OCI-LY1 (cell line): ENCODE results near the gene COL25A1.
"Not testable (repeated sequence)": the region's sequence is repeated elsewhere in the genome, so short reads cannot be mapped to it uniquely, and the experiment has no call there.

ENCODE experiments used
- H2AFZ ChIP-seq: fragments of 200-600 bp; sonication (generic), shearing (Covaris generic); 2 replicates; pipeline ENCODE4 v1.6.0; 2014; ENCODE audit warnings: antibody characterized with exemption, mild to moderate bottlenecking, low read length
- H3F3A ChIP-seq: fragments of 200-600 bp; sonication (generic), shearing (Covaris generic); 2 replicates; pipeline ENCODE4 v1.6.0; 2014; ENCODE audit warnings: mild to moderate bottlenecking, antibody characterized with exemption, low read length, moderate library complexity; ENCODE audit not compliant: insufficient read depth
- H3K27ac ChIP-seq: fragments of 200-600 bp; sonication (generic); 2 replicates; pipeline ENCODE4 v1.5.1; 2014; ENCODE audit warnings: low read length, mixed run types, mild to moderate bottlenecking, low read depth; ENCODE audit not compliant: poor library complexity, severe bottlenecking
- H3K27me3 ChIP-seq: fragments of 200-600 bp; sonication (generic); 2 replicates; pipeline ENCODE4 v1.6.0; 2014; ENCODE audit warnings: antibody characterized with exemption, mild to moderate bottlenecking, low read length, moderate library complexity; ENCODE audit not compliant: insufficient read depth
- H3K36me3 ChIP-seq: fragments of 200-600 bp; sonication (generic); 2 replicates; pipeline ENCODE4 v1.6.1; 2014; ENCODE audit warnings: mild to moderate bottlenecking, antibody characterized with exemption, low read length, moderate library complexity, mixed read lengths; ENCODE audit not compliant: insufficient read depth
- H3K4me1 ChIP-seq: fragments of 200-600 bp; sonication (generic); 2 replicates; pipeline ENCODE4 v1.5.1; 2014; ENCODE audit warnings: mild to moderate bottlenecking, low read length, moderate library complexity; ENCODE audit not compliant: insufficient read depth, severe bottlenecking
- H3K4me2 ChIP-seq: fragments of 200-600 bp; sonication (generic), shearing (Covaris generic); 2 replicates; pipeline ENCODE4 v1.6.1; 2014; ENCODE audit warnings: low read length
- H3K4me3 ChIP-seq: fragments of 200-600 bp; sonication (generic); 2 replicates; pipeline ENCODE4 v1.5.1; 2014; ENCODE audit warnings: low read length, low read depth, mild to moderate bottlenecking, mixed read lengths; ENCODE audit not compliant: poor library complexity, severe bottlenecking
- H3K79me2 ChIP-seq: fragments of 200-600 bp; shearing (Covaris generic); 2 replicates; pipeline ENCODE4 v1.6.1; 2016; ENCODE audit warnings: mixed run types, low read length, mixed read lengths; ENCODE audit not compliant: insufficient read depth
- H3K9ac ChIP-seq: fragments of 200-600 bp; sonication (generic), shearing (Covaris generic); 2 replicates; pipeline ENCODE4 v1.6.1; 2014; ENCODE audit warnings: mild to moderate bottlenecking, low read length, mixed read lengths
- H3K9me2 ChIP-seq: fragments of 200-600 bp; sonication (generic), shearing (Covaris generic); 2 replicates; pipeline ENCODE4 v1.6.1; 2014; ENCODE audit warnings: low read depth, mild to moderate bottlenecking, low read length, mixed read lengths
- H3K9me3 ChIP-seq: fragments of 200-600 bp; shearing (Covaris generic); 2 replicates; pipeline ENCODE4 v1.6.1; 2014; ENCODE audit warnings: low read length, mixed read lengths
- H4K20me1 ChIP-seq: fragments of 200-600 bp; sonication (generic), shearing (Covaris generic); 2 replicates; pipeline ENCODE4 v1.6.0; 2016; ENCODE audit warnings: mild to moderate bottlenecking, low read length; ENCODE audit not compliant: insufficient read depth
- CTCF ChIP-seq: fragments of 200-600 bp; sonication (generic), shearing (Covaris generic); IDR thresholded peaks from 2 replicates; pipeline ENCODE4 v1.5.1; 2017; ENCODE audit warnings: mild to moderate bottlenecking, antibody characterized with exemption, low read length, moderate library complexity, mixed read lengths
- EZH2 ChIP-seq: fragments of 200-600 bp; sonication (generic), shearing (Covaris generic); IDR thresholded peaks from 2 replicates; pipeline ENCODE4 v1.8.0; 2017; ENCODE audit warnings: borderline replicate concordance, mixed run types, mild to moderate bottlenecking, antibody characterized with exemption, low read length, moderate library complexity, mixed read lengths

The COL25A1 gene

GRCh38 chr4:109148577-109149075, 153.8 kb downstream of the COL25A1 start:
- H3K27ac ChIP-seq, result no peak overlapping the region
- H3K4me3 ChIP-seq, result no peak overlapping the region
- H2AFZ ChIP-seq, result no peak overlapping the region
- TF ChIP-seq EZH2 (no peak), CTCF (no peak)
- no peak overlapping the region for H3K4me2 ChIP-seq
- H3K9me3 ChIP-seq, result no peaks in the 10 kb centered on the region
- no peaks in the 10 kb centered on the region for H4K20me1 ChIP-seq
- no peaks in the 10 kb centered on the region for H3F3A ChIP-seq
- H3K9ac ChIP-seq, result no peak overlapping the region
- no peaks in the 10 kb centered on the region for H3K36me3 ChIP-seq
- no peaks in the 10 kb centered on the region for H3K9me2 ChIP-seq
- no peaks in the 10 kb centered on the region for H3K27me3 ChIP-seq
- no peaks in the 10 kb centered on the region for H3K79me2 ChIP-seq
- no peaks in the 10 kb centered on the region for H3K4me1 ChIP-seq

GRCh38 chr4:109147135-109147534, 155.3 kb downstream of the COL25A1 start:
- no peak overlapping the region for H3K4me3 ChIP-seq
- no peak for TF ChIP-seq CTCF
- no peaks in the 10 kb centered on the region for H3K36me3 ChIP-seq
- H3K4me1 ChIP-seq, result no peaks in the 10 kb centered on the region
- no peaks in the 10 kb centered on the region for H3K9me2 ChIP-seq
- H3K27ac ChIP-seq, result no peak overlapping the region
- H2AFZ ChIP-seq, result no peak overlapping the region
- no peaks in the 10 kb centered on the region for H3K27me3 ChIP-seq
- H4K20me1 ChIP-seq, result no peaks in the 10 kb centered on the region
- no peak overlapping the region for H3K9ac ChIP-seq
- no peaks in the 10 kb centered on the region for H3F3A ChIP-seq
- H3K4me2 ChIP-seq, result no peak overlapping the region
- H3K79me2 ChIP-seq, result no peaks in the 10 kb centered on the region
- H3K9me3 ChIP-seq, result no peaks in the 10 kb centered on the region

DNA sequence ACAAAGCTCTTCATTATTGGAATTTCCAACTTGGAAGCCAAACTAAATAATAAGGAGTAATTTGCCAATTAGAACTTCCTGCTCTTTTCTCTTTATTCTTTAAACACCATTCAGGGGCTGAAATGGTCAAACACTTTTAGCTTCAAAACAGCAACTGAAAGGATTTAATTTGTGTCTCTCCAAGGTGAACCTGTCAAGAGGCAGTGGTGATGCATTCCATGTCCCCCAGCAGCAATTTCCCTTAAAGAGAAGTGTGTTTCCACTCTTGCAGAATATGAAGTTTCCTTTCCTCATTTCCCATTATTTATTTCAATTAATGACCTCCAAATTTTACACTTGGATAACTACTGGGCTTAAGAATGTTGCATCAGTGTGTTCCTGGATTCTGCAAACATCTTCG, 156.0 kb downstream of the COL25A1 start:
- Histone ChIP-seq H2AFZ (no peak overlapping the region), H3K4me2 (no peak overlapping the region), H3K36me3 (no peaks in the 10 kb centered on the region), H4K20me1 (no peaks in the 10 kb centered on the region), H3K9ac (no peak overlapping the region), H3K27ac (no peak overlapping the region), H3F3A (no peaks in the 10 kb centered on the region), H3K9me3 (no peaks in the 10 kb centered on the region), H3K79me2 (no peaks in the 10 kb centered on the region), H3K4me3 (no peak overlapping the region), H3K27me3 (no peaks in the 10 kb centered on the region), H3K4me1 (no peaks in the 10 kb centered on the region), H3K9me2 (no peaks in the 10 kb centered on the region)
- TF ChIP-seq CTCF (no peak), EZH2 (no peak)

DNA sequence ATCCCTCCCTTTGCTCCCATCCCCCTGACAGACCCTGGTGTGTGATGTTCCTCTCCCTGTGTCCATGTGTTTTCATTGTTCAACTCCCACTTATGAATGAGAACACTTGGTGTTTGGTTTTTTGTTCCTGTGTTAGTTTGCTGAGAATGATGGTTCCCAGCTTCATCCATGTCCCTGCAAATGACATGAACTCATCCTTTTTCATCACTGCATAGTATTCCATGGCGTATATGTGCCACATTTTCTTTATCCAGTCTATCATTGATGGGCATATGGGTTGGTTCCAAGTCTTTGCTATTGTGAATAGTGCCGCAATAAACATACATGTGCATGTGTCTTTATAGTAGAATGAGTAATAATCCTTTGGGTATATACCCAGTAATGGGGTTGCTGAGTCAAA, 164.3 kb downstream of the COL25A1 start:
- not testable (repeated sequence) for H3K4me3 ChIP-seq, H3K36me3 ChIP-seq, H4K20me1 ChIP-seq, H3K27me3 ChIP-seq, H3K27ac ChIP-seq, H2AFZ ChIP-seq, H3K9me2 ChIP-seq, H3K9me3 ChIP-seq, H3F3A ChIP-seq, H3K9ac ChIP-seq, H3K79me2 ChIP-seq, H3K4me1 ChIP-seq, H3K4me2 ChIP-seq
